Ectodermal cell (in vitro differentiated cells): ENCODE measurements around the gene TBC1D22A.

Source experiments
- H3K27ac ChIP-seq: 2 replicates; pipeline ENCODE4 v1.7.0; 2013; ENCODE audit warnings: mild to moderate bottlenecking, low read depth, low read length; ENCODE audit not compliant: insufficient read depth, poor library complexity, severe bottlenecking
- H3K27me3 ChIP-seq: 2 replicates; pipeline ENCODE4 v1.7.0; 2013; ENCODE audit warnings: mild to moderate bottlenecking, low read length; ENCODE audit not compliant: insufficient read depth, control insufficient read depth, poor library complexity, severe bottlenecking
- H3K36me3 ChIP-seq: one replicate; pipeline ENCODE4 v1.7.0; 2013; ENCODE audit warnings: low read length; ENCODE audit not compliant: control insufficient read depth, insufficient read depth
- H3K4me1 ChIP-seq: one replicate; pipeline ENCODE4 v1.7.0; 2013; ENCODE audit warnings: low read length; ENCODE audit not compliant: control insufficient read depth, insufficient read depth
- H3K4me3 ChIP-seq: 2 replicates; pipeline ENCODE4 v1.7.0; 2013; ENCODE audit warnings: low read depth, low read length, control low read depth; ENCODE audit not compliant: insufficient read depth
- H3K9me3 ChIP-seq: 2 replicates; pipeline ENCODE4 v1.7.0; 2013; ENCODE audit warnings: mild to moderate bottlenecking, low read length, moderate library complexity; ENCODE audit not compliant: control insufficient read depth
- WGBS, 2 experiments: methylation state at CpG; one replicate each; pipeline ENCODE4 v1.1.7; 2013; ENCODE audit warnings: missing lambda C conversion rate in 2 of 2; 5-methylcytosine and 5-hydroxymethylcytosine counted together

Gene TBC1D22A

DNA sequence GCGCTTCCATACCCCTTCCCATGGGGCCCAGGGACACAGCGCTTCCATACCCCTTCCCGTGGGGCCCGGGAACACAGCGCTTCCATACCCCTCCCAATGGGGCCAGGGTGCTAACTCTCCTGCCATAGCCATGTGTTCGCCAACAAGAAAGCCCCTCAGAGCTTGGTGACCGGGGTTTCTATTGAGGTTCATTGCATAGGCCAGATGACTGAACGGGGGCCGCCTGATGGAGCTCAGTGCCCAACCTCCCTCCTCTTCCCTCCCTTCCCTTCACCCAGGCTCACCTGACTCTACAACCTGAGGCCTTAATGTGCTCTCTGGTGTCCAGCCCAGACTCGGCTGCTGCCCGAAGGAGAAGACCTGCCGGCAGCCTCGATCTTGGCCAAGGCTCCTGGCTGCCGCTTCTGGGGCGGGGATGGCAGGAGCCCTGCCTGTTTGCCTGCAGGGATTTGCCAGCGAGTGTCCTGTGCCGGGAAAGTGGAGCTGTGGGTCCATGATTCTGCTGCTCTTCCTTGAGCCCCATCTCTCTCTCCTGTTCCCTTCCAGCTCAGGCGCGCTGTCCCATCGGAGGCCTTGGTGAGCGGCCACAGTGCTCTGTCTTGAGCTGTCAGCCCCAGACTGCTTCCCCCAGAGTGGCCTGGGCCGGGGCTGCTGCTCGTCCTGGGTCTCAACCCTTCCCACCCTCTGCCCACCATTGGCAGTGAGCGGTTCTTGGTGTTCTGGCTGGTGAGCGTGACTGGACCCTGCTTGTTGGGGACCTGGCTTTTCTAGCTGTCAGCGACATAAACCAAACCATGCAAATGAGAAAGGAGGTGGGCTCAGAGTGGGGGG, 267.0 kb downstream of the TBC1D22A start:
- no peaks in the 10 kb centered on the region for H3K9me3 ChIP-seq
- H3K4me1 ChIP-seq: peaks cover 8% of the 10 kb centered on the region
- H3K27me3 ChIP-seq: no peaks in the 10 kb centered on the region
- 82 to 84% methylated on average over 26 of the region's 26 CpGs for WGBS, 2 experiments
- H3K36me3 ChIP-seq: no peaks in the 10 kb centered on the region
- no peak overlapping the region for H3K4me3 ChIP-seq
- H3K27ac ChIP-seq: no peak overlapping the region

DNA sequence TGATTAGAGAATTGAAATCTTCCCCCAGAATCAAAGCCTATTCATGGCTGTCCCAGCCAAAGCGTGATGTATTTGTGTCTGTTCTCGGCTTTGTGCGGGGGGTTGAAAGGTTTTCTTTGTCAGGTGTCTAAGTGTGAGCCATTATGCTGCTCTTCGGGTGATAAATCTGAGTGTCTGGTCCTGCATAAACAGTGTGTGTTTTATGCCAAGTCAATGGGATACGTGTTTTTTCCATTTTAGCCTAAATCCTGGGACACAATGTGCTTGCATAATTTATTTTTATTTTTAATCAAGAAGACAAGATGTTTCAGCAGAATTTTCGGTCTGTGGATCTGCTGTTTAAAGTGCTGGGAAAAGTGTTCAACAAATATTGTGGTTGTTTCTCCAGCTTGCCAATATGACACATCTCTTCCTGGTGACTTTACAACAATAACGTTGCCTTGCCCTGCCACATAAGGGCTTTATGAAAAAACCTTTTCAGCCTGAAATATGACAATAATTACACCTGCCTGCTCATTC, 267.8 kb downstream of the TBC1D22A start:
- Histone ChIP-seq H3K4me1 (peaks cover 10% of the 10 kb centered on the region), H3K36me3 (no peaks in the 10 kb centered on the region), H3K27ac (no peak overlapping the region), H3K9me3 (no peaks in the 10 kb centered on the region), H3K27me3 (no peaks in the 10 kb centered on the region), H3K4me3 (no peak overlapping the region)
- WGBS, 2 experiments: 73 to 82% methylated on average over 7 of the region's 7 CpGs

DNA sequence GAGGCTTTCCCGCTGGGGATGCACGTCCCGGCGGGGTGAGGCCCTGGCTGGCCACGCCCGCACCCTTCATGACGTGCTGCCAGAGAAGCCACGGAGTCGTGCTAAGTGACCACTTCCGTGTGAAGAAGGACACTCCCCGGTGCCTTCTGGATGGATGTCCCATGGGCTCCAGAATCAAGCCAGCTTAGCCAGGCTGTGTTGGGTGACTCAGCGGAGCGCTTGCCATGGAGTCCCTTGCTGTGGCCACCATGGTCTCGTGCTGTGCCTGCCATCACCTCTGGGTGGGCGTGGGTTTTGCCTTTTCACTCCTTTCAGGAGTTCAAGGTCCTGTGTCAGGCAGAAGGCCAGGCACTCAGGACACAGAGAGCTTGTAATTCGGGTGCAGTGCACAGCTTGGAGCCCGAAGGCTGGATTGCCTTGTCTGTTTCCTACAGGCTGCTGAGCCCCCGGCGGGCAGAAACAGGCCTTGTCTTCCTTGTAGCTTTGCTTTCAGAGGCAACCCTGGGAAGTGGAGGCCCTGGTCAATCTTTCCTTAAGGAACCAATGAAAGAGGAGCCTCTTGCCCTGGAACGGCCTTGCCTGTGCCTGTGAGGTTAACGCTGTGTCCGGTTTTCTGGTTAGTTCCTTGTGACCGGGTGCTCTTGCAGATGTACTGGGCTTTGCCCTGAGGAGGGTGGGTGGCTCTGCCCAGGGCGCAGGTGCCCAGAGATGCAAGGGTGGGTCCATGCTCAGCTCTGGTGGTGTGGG, 268.6 kb downstream of the TBC1D22A start:
- H3K9me3 ChIP-seq: no peaks in the 10 kb centered on the region
- 89 to 90% methylated on average over 24 of the region's 24 CpGs for WGBS, 2 experiments
- no peaks in the 10 kb centered on the region for H3K27me3 ChIP-seq
- no peak overlapping the region for H3K4me3 ChIP-seq
- no peak overlapping the region for H3K27ac ChIP-seq
- H3K36me3 ChIP-seq: no peaks in the 10 kb centered on the region
- H3K4me1 ChIP-seq: peaks cover 15% of the 10 kb centered on the region

DNA sequence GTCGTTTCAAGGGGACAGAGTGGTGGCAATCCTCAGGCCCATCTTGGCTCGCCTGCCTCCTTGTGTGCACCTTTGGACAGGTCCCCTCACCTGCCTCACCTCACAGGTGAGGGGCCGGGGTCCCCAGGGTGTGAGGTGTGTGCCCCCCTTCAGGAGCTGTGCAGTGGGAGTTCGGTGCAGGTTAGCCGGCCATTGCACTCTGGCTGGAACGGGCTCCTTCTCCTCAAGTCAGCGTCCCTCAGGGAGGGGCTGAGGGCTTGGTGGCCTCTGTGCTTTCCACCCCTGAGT, 269.1 kb downstream of the TBC1D22A start:
- Histone ChIP-seq H3K27me3 (no peaks in the 10 kb centered on the region), H3K4me3 (no peak overlapping the region), H3K9me3 (no peaks in the 10 kb centered on the region), H3K27ac (no peak overlapping the region), H3K4me1 (peaks cover 15% of the 10 kb centered on the region), H3K36me3 (no peaks in the 10 kb centered on the region)
- 92 to 94% methylated on average over 7 of the region's 7 CpGs for WGBS, 2 experiments

DNA sequence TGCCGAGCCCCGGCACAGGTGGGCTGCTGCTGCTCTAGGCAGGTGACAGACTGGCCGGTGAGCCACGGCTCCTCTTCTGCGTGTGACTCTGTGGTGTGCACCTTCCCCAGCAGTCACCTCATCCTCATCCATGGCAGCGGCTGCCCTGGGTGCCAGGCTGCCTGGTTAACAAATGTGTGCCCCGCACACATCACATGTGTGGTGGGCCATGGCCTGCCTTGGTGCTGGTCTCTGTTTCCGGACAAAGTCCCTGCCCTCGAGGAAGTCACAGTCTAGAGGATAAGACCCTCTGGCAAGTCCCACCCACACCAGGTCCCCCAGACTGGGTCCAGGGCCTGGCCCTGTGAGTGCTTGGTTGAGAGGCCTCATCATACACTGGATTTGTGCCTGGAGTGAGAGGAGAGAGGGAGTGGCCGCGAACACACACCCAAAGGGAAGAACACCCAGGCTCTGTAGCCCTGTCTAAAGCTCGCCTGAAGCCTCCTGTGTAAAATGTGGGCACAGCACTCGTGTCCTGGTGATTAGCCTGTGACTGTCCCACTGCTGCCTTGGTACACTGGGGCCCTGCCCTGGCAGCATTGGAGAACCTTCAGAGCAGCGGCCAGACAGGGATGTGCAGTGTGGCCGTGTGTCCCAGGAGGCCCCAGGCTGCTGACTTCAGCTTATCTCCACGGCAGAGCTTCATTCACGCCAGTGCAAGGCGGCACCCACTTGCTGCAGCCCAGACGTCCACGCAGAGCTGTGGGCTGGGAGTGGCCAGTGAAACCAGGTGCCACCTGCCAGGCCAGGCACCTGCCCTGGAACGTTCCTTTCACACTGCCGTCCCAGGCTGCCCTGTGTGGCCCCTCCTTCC, 269.9 kb downstream of the TBC1D22A start:
- H3K36me3 ChIP-seq: no peaks in the 10 kb centered on the region
- H3K27me3 ChIP-seq: no peaks in the 10 kb centered on the region
- no peak overlapping the region for H3K4me3 ChIP-seq
- H3K27ac ChIP-seq: no peak overlapping the region
- 90 to 91% methylated on average over 22 of the region's 22 CpGs for WGBS, 2 experiments
- no peaks in the 10 kb centered on the region for H3K9me3 ChIP-seq
- peaks cover 15% of the 10 kb centered on the region for H3K4me1 ChIP-seq

DNA sequence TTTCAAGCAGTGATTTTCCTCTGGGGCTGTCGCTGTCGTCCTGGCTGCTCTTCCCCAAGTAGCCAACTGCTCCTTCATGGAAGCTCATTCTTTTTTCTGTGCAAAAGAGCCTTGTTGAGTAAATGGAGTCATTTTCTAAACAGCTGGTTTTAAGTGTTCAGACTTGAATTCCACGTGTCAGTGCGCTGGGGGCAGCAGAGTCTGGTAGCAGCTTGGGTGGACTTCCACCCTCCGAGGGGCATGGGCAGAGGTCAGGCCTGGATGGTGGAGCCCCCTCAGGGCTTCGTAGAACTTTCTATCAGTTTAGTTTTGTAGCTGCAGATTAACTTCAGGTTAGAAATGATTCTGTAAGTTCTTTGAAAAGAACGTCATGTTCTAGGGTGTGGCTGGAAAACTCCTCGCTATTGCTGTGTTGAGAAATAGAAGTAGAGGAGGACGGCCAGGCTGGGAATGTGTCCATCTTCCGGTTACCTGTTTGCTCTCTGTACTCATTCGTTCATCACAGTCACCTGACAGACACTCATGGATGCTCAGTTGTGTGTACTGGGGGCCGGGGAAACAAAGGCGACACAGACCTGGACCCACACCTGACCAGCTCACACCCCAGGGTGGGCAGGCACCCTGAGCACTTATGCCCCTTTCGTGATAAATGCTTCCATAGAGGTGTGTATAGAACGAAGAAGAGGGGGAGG, 270.7 kb downstream of the TBC1D22A start:
- Histone ChIP-seq H3K36me3 (no peaks in the 10 kb centered on the region), H3K9me3 (no peaks in the 10 kb centered on the region), H3K4me1 (peaks cover 18% of the 10 kb centered on the region), H3K27ac (no peak overlapping the region), H3K4me3 (no peak overlapping the region), H3K27me3 (no peaks in the 10 kb centered on the region)
- WGBS, 2 experiments: 85% methylated on average over 15 of the region's 15 CpGs

DNA sequence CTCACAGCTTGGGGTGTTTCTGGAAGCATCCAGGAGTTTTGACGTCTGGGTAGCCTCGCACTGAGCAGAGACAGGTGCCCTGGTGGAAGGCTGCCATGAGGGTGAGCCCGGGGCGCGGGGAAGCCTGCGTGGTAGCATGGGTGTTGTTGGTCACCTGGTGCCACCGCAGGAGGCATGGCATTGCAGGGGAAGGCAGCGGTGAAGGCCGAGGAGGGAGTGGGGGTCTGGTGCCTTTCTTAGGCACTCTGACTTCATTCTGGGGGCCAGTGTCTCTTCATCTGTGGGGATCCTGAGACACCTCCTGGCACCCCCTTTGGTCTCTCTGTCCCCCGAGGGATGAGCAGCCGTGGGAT, 271.2 kb downstream of the TBC1D22A start:
- Histone ChIP-seq H3K4me1 (peaks cover 23% of the 10 kb centered on the region), H3K27me3 (no peaks in the 10 kb centered on the region)
- 96 to 97% methylated on average over 11 of the region's 11 CpGs for WGBS, 2 experiments

DNA sequence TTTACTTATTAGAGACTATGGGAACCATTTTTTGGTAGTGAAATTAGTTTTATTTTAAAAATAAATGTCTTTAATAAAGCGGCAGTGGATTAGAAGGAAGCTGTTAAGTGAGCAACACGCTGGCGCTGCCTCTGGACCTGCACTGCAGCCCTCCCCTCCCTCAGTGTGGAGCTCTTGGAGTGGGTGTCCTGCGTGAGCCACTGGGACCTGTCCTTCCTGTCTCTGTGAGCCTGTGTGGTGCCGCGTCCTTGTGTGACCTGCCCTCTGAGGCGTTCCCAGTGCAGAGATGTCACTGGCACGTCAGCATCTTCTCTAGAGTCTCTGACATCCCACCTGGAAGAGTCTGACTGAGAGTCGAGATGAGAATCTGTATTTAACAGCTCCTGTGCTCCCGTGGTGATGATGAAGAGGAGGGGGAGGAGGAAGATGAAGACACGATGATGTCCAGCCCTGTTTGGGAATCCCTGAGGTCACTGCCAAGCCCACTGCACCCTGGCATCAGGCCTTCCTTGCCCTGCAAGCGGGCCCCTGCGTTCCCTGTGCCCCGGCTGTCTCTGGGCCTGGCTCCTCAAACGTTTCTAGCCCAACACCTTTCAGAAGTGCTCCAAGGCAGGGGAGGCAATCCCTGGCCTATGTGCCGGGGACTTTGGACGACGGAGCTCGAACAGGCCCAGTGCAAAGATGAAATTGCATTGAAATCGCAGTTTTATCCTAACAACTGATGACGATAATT, 271.8 kb downstream of the TBC1D22A start:
- no peaks in the 10 kb centered on the region for H3K27me3 ChIP-seq
- H3K4me1 ChIP-seq: peaks cover 24% of the 10 kb centered on the region
- WGBS, 2 experiments: 87 to 89% methylated on average over 21 of the region's 21 CpGs
- no peak overlapping the region for H3K4me3 ChIP-seq
- H3K27ac ChIP-seq: no peak overlapping the region
- H3K36me3 ChIP-seq: no peaks in the 10 kb centered on the region
- H3K9me3 ChIP-seq: no peaks in the 10 kb centered on the region

More for the DNA sequence above, 271.2 kb downstream of the TBC1D22A start:
- no peaks in the 10 kb centered on the region for H3K36me3 ChIP-seq
- no peaks in the 10 kb centered on the region for H3K9me3 ChIP-seq
- no peak overlapping the region for H3K4me3 ChIP-seq
- H3K27ac ChIP-seq: no peak overlapping the region

DNA sequence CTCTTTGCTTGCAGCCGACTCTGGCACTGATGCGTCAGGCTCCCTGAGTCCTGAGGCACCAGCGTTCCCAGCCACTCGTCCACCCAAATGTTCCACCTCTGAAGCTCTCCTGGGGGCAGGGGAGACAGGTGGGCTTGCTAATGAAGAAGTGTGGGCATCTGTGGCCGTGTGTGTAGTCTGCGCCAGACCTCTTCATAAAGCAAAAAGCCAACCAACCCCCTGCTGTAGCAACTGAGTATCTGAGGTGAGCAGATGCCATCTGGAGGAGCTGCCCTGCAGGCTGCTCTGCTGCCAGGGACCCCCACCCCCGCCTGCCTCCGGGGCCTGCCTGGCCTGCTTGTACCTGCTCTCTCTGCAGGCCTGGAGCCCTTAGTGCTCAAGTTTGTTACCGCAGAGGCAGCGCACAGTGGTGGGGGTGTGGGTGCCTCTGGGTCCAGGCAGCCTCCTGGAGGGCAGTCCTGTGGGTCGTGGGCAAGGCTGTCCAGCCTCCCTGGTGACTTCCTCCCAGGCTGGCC, 272.5 kb downstream of the TBC1D22A start:
- H3K27ac ChIP-seq: no peak overlapping the region
- no peaks in the 10 kb centered on the region for H3K9me3 ChIP-seq
- 79 to 83% methylated on average over 11 of the region's 11 CpGs for WGBS, 2 experiments
- no peaks in the 10 kb centered on the region for H3K36me3 ChIP-seq
- H3K27me3 ChIP-seq: no peaks in the 10 kb centered on the region
- H3K4me1 ChIP-seq: peaks cover 17% of the 10 kb centered on the region
- no peak overlapping the region for H3K4me3 ChIP-seq
